ENCODE results near the gene TMEM54.

The TMEM54 gene

GRCh38 chr1:32895325-32896215 lies 5.6 kb downstream of the TMEM54 start:
- no peak for DNase-seq (ENCODE audit: low read depth)

DNA sequence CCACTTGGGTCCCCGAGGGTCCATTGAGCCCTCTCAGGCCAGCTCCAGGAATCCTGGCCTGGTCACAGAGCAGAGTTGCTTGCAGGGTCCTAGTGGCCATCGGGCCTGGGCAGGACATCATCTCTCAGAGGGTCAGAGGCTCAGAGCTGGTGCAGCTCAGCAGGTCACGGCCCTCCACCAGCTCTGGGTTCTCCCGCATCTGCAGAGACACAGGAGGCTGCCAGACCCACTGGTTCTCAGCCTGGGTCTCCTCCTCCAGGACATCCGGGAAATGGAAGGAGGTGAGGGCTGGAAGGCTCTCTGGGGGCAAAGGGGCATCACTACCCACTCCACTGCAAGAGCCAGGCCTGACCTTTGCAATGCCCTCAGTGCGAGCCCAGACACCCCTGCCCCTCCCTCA lies 6.5 kb downstream of the TMEM54 start:
- DNase-seq (ENCODE audit: low read depth) = no peak

- DNase-seq (ENCODE audit: low read depth) = no peak
These were observed 7.1 kb downstream of the TMEM54 start for GRCh38 chr1:32894019-32894600.

- no peak for DNase-seq (ENCODE audit: low read depth)
These were observed 7.8 kb downstream of the TMEM54 start for GRCh38 chr1:32893198-32894018.

DNA sequence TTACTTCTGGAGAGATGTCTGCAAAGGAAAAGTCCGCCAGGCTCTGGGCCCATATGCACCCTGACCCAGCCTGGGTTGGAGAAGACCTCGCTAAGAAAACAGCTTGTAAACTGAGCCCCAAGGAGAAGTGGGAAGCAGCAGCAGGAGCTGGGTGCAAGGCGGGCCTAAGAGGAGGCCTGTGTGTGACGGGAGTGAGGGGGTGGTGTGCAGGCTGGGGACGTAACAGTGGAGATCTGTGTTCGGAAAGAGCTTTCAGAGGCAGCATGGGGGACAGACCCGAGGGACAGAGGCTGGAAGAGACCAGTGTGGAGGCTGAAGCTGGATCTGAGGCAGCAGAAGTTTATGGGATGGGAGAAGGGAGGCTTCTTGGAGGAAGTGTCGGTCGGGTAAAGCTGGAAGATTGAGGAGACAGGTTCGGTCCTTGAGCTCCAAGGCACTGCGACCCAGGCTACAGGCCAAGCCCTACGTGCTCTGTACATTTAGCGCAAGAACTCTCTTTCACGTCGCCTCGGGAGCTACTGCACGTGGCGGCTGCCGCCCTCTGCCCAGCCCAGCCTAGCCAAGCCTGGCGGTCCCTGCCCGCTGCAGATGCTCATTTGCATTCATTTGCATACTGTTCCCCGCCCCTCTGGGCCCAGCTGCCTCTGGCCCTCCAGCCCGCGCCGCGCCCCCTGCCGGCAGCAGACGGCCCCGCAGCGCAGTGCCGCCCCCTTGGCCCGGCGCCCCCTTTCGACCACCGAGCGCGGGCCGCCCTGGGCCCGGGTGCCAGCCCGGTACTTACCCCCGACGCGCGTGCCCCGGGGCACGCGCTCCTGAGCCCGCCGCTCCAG lies 8.6 kb downstream of the TMEM54 start:
- no peak for DNase-seq (ENCODE audit: low read depth)

GRCh38 chr1:32891630-32892029 lies 9.6 kb downstream of the TMEM54 start:
- DNase-seq (ENCODE audit: low read depth) = no peak

DNA sequence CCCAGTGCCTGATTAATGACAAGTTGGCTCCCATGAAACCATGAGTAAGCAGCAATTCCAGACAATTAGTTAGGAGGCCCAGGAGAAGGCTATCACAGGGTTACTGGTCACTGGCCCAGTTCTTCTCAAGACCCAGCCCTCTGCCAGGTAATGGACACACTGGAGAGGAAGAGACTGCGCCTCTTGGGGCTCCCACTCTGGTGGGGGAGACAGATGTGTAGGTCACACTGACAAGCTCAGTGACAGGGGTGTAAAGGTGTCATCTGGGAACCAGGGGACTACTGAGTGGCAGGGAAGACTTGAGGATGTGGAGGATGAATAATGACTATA lies 10.0 kb downstream of the TMEM54 start:
- no peak for DNase-seq (ENCODE audit: low read depth)

GRCh38 chr1:32890516-32891240 lies 10.5 kb downstream of the TMEM54 start:
- DNase-seq (ENCODE audit: low read depth) = no peak

- DNase-seq (ENCODE audit: low read depth) = no peak
These were observed 11.4 kb downstream of the TMEM54 start for GRCh38 chr1:32889731-32890278.

- no peak for DNase-seq (ENCODE audit: low read depth)
These were observed 12.3 kb downstream of the TMEM54 start for GRCh38 chr1:32888677-32889420.

DNA sequence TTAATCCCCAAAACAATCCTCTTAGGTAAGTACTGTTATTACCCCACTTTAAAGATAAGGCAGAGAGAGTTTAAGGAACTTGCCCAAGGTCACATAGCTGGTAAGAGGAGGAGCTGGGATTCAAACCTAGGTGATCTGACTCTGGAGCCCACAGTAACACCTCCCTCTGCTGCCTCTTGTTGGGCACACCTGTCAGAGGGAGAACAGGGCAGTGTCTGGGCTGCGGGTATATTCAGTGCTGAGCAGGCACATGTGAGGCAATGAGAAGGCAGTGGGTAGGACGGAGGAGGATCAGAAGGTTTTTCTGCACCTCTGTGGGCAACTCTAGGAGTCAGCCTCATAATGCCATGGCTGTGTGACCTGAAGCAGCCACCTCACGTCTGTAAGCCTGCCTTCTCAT lies 13.1 kb downstream of the TMEM54 start:
- no peak for DNase-seq (ENCODE audit: low read depth)

GRCh38 chr1:32887623-32888022 lies 13.6 kb downstream of the TMEM54 start:
- no peak for DNase-seq (ENCODE audit: low read depth)

DNA sequence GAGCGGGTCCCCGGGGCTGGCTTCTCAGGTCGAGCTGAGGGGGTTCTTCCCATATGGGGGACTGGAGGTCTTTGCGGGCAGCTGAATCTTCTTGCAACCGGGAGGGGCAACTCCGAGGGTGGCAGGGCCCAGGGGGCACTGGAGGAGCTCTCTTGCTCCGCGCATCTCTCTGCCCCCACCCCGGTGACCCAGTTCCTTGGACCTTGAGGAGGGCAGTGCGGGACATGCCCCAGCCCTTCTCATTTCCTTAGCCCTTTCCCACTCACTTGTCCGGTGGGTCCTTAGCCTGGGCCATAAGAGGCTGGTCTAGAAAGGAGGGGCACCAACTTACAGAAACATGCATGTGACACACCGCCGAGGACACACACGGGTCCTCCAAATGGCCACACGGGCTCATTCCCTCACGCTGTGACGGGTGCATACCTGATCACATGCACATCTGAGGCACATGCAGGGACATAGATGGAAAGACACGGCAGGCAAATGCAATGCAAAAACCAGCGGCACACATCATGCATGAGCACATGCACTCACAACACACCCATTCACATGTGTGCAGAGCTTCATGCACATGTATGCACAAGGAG lies 14.3 kb downstream of the TMEM54 start:
- DNase-seq (ENCODE audit: low read depth) = no peak

DNA sequence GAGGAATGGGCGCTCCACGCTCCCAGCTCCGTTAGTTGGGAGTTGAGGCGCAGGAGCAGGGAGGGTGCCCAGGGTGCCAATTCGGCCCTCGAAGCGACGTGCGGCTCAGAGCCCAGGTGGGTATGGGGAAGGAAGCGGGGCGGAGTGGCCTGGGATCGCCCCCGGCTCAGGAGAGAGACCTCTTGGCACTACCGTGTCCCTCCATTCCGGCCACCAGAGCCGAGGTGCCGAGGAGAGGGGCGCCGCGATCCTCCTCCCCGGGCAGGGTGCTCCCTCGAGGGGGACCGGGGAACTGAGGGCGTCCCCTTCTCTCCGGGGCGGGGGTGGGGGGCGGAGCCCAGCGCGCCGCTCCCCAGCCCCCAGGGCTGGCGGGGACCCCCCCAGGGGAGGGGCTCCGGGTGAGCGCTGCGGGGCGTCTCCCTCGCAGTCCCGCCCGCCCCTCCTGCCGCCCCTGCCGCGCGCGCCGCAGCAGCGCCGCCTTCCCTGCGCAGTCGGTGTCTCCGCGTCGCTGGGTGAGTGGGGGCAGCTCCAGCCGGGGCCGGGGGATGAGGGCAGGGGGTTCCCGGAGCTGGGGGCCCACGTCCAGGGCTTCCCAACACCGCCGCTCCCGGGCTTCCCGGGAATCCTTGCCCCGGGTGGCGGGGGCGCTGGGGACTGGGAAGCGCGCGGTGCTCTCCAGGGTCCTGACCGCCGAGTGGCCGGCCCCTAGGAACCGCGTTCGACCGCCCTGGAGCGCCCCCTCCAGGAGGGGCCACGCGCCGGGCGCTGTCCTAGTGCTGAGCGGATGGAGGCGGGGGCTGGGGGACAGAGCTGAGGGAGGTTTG lies 15.0 kb downstream of the TMEM54 start, which contains the start of gene HPCA:
Gene HPCA, plus strand, starts transcription at position 488 of the 824 bp plus-strand sequence. CDS start 2,408 bp downstream, outside the sequence.
- DNase-seq (ENCODE audit: low read depth) = no peak

DNA sequence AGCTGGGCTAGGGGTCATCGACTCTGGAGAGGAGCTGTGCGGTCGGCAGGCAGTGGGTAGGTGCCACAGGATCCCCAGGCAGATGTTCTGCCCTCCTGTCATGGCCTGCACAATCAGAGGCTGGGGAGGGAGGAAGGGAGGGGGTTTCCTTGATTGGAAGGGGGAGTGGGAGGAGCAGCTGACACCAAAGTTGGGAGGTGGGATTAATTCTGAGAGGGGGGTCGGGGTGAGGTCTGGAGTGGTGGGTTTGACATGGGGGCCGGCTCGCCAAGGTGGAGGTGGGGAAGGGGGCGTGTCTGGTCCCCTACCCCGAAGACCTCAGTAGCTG lies 15.5 kb downstream of the TMEM54 start:
- DNase-seq (ENCODE audit: low read depth) = no peak

- no peak for DNase-seq (ENCODE audit: low read depth)
These were observed 16.5 kb downstream of the TMEM54 start for GRCh38 chr1:32884726-32885125.

DNA sequence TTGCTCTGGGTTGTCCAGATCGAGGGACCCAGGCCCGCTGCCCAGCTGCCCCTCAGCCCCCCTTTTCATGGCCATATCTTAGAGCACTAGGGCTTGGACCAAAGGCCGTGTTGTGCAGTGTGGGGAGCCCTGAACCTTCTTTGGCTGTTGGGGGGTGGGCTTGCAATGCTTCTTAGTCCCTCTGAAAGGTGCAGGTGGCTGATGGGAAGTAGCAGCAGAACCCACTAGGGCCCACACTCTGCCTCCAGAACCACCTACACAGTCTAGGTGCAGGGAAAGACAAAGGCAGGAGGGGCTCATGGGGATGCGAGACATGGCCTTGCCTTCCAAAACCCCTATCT lies 17.2 kb downstream of the TMEM54 start:
- DNase-seq (ENCODE audit: low read depth) = no peak

DNA sequence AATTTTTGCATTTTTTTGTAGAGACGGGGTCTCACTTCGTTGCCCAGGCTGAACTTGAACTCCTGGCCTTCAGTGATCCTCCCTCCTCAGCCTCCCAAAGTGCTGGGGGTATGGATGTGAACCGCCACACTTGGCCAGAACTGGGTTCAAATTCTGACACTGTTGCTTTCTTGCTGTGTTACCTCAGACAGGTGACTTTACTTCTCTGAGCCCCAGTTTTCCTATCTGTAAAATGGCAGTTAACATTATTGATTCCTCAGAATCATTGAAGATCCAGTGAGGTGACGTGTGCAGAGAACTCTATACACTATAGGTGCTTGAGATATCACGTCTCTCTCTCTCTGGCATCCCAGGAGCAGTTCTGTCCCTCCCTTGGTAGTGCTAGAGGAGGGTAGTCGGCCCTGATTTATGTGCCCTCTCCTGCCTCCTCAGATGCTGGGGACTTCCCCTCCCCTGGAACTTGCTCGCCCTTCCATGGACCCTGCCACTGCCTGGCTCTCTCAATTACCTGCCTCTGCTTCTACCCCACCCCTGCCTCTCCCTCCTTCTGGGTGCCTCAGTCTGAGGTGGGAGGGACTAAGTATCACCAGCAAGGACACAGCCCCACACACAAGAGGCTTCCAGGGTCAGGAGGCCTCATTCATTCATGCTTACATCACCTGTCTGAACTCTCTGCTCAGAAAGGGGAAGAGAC lies 17.7 kb downstream of the TMEM54 start:
- no peak for DNase-seq (ENCODE audit: low read depth)
